CD4-positive, alpha-beta T cell treated with Interleukin-2 at 100 ng/mL for 4 hours (primary cell): ENCODE data around the gene STATH.
"Not testable (repeated sequence)": the region's sequence is repeated elsewhere in the genome, so short reads cannot be mapped to it uniquely, and the experiment has no call there.

Experiments
- DNase-seq: peaks from one replicate; pipeline ENCODE4 v3.0.0-alpha.2; 2020; ENCODE audit warnings: low spot score

Gene STATH, protein sequence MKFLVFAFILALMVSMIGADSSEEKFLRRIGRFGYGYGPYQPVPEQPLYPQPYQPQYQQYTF

DNA sequence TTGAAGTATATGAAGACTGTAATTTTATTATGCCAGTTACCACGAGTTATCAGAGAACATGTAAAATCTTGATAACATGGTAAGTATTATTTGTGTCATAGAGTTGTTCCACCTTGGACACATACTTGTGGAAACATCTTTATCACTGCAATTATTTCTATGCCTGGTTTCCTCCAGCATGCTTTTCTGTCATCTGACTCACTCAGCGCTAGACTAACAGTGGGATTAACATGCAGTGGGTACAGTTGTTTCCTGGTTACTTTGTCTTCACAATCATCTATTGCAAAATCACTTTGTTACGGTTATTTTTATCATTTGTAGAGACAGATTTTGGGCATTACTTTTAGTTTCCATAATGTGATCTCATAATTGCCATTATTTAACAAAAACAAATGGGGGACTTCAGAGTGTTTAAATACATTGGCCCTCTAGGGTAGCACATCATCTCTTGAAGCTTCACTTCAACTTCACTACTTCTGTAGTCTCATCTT lies at the start of gene STATH:
Gene STATH, plus strand, starts transcription at position 441 of the 491 bp plus-strand sequence. CDS start 2,472 bp downstream, outside the sequence.
- no peak for DNase-seq

DNA sequence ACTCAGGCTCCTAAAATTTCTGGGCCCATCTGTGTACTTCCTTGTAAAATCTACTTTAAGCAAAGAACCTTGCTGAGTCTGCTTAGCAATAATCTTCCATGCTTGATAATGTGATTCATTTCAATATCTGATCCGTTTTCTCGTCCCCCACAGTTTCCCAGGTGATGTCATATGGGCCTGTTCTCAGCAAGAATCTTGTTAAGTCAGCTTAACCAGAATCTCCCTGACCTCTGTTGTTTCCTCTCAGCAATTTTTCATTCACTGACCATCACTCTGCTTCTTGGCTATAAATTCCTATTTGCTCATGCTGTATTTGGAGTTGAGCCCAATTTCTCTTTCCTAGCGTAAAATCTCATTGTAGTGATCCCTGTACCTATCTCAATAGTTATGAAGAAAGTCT lies 44.2 kb upstream of the STATH start:
- no peak for DNase-seq

DNA sequence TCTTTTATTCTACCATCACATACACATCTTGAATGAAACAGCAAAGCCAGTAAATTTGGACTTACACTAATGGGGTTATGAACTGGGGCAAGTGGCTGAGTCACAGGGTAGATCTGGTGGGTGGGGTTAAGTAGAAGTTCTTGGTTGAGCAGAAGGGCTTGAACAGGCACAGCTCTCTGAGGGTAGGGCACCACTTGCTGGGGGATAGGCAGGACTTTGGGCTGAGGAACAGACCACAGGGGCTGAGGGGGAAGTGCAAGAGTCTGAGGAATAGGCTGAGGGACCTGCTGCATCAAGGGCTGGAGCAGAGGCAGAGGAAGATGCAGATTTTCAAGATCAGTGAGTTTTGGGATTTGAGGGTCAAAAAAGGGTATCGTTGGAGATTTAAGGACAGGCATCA lies 38.6 kb upstream of the STATH start:
- DNase-seq, result no peak

DNA sequence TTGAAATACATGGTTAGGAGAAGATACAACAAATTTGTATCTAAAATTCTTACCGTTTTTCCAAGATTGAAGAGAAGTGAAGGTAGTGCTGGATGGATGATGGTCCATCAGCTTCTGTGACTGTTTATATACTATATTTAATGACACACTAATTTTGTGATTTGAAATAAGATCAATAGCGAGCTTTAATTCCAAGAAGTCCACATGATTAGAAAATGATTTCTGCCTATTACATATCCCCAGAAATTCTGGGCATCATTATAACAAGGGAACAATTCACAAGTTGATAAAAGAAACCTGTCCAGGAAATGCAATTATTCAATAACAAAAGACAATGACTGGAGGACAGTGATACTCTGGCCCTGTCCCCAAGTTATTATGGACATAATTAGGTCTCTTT lies 30.1 kb upstream of the STATH start, which contains the start of gene CSN2:
Gene CSN2, minus strand, starts transcription at position 101 of the 400 bp plus-strand sequence. CDS start 4,733 bp downstream, outside the sequence.
- no peak for DNase-seq

DNA sequence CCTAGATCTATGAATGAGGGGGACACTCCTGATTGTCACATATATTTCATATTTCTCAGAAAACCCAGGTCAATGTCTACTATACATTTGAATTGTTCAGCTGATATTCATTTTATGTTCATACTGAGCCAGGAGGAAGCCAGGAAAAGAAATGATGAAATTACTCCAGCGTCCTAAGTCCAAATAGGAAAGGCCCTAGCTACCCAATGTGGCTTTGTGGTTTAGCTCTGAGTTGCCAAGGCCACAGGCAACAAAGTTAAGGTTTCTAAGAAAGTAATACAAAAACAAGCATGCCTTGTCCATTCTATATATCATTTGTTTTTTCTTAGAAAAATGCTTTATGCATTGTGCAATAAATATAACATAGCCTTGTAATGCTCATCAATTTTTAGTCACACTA lies 25.7 kb upstream of the STATH start:
- DNase-seq, result no peak

DNA sequence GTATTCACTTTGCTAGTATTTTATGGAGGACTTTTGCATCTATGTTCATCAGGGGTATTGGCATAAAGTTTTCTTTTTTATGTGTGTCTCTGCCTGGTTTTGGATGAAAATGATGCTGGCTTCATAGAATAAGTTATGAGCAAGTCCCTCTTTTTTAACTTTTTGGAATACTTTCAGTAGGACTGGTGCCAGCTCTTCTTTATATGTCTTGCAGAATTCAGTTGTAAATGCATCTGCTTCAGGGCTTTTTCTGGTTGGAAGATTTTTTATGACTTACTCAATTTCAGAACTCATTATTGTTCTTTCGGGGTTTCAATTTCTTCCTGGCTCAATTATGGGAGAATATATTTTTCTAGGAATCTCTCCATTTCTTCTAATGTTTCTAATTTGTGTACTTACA lies 21.1 kb upstream of the STATH start:
- DNase-seq, result no peak

DNA sequence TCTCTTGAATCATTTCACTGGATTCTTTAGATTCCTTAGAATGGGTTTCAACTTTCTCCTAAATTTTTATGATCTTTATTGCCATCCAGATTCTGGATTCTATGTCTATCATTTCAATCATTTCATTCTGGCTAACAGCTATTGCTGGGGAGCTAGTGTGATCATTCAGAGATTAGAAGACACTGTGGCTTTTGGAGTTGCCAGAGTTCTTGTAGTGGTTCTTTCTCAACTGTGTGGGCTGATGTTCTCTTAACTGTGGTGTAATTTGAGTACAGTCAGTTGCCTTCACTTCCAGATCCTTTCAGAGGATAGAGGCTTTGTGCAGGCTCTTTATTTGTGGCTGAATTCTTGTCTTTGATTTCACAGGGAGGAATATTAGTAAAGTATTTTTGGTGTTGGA lies 18.2 kb upstream of the STATH start:
- DNase-seq, result no peak

DNA sequence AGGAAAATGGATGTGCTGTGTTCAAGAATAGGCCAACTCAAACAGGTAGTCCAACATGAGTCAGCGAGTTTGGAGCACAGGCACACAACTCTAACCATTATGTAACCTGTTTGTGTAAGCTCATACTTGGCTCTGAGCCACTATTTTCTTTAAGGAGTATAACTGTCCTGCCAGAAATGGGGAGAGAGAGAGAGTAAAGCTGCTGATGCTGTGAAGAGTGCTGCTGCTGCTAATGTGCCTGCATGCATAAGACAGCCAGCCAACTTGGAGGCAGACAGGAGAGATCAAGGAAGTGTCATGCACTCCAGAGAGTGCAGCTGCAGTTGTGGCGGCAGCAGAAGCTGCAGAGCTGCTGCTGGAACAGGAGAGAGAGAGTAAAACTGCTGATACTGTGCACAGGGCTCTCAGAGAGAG lies 11.7 kb upstream of the STATH start:
- no peak for DNase-seq

DNA sequence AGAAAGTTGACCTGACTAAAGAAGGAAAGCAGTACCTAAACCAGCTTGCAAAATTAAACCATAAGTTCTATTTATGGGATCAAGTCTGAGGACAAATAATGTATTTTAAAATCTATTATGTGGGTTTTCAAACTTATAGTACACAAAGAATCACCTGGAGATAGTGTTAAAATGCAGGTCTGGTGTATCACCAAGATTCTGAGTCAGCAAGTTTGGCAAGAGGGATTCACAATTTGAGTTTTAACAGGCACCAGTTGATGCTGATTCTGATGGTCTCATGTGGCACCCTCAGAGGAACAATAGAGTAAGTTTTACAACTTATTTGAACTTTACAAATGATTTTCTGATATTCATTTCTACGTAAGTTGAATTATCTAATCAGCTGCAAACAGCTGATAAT lies 9.1 kb upstream of the STATH start:
- DNase-seq, result no peak

DNA sequence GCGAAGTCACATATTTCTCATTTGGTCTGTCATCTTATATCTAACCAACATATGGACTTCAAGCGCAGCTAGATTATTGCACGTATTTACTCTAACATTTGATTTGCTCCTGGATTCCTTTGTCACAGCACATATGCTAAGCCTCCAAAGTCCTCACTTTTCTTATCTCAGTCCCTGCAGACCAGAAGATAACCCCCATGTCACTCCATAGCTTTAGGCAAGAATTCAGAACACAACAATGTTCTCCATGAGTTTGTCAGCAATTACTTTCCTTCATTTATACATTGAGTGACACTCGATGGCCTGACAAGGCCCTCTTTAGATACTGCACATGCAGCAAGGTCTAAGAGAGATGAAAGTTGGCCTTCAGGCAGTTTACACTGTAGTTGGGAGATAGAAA lies 4.8 kb upstream of the STATH start:
- no peak for DNase-seq

DNA sequence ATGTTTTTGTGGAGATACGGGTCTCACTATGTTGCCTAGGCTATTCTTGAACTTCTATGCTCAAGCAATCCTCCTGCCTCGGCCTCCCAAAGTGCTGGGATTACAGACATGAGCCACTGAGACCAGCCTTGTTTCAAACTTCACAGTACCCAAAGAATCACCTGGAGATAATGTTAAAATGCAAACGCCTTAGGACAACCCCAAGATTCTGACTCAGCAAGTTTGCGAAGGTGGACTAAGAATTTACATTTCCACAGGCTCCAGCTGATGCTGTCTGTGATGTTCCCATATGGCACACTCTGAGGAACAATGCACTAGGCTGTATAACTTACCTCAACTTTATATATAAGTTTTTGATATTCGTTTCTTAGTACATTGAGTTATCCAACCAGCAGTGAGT lies 984 bp upstream of the STATH start:
- DNase-seq, result no peak

DNA sequence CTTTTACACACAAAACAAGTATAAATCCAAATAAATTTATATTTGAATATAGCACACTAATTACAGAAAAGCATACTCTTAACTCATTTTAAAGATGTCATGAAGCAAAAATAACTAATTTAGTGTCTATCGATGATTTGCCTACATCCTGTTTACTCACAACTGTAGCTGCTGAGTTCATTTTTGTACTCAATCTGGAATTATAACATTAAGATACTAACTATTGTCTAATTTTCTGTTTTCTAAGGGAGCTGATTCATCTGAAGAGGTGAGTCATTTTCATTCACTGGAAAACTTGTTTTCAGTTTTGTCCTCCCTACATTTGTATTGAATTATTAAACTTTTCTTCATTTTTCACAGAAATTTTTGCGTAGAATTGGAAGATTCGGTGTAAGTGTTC lies 3.7 kb downstream of the STATH start:
- DNase-seq, result no peak

DNA sequence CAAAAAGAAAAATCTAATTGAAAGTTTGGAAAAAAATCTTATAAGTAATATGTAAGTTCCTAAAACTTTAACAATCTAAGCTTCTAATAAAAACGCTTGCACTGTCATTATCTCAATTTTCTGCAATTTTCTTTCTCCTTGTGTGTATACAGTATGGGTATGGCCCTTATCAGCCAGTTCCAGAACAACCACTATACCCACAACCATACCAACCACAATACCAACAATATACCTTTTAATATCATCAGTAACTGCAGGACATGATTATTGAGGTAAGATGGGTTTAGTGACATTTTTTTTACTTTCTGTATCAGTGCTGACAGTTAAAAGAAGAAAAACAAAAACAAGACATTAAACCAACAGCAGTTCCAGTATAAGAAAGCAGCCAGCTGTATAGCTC lies 4.9 kb downstream of the STATH start:
- no peak for DNase-seq

DNA sequence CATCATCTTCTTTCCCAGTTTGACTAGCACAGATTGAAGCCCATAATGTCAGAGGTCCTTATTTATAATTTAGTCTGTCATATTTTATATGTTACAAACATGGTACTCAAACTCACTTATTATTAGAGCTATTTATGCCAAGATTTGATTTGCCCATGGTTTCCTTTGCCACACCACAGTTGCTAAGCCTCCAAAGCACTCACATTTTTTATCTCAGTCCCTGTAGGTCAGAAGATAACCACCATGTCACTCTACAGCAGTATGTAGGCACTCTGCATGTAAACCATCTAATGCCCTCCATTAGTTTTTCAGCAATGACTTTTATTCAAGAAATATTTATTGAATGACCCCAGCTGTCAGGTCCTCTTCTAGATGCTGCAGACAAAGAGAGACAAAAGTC lies 6.7 kb downstream of the STATH start:
- no peak for DNase-seq

DNA sequence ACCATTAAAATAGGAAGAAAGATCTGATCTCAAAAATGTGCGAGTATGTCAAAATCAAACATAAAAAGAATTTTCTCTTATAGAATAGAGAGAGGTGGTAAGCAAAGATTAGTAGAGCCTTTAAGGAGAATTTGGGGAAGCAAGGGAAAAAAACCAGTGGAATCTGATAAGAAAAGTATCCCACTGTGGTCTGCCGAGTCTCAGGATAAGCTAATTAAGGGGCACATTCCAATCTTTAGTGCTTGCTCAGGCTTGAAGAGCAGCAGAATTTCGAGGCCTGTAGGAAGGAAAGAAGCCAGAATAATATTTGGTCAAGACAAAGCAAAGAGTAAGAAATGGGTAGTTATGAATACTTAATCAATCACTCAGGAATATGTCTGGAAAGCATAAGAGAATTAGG lies 13.0 kb downstream of the STATH start:
- no peak for DNase-seq

DNA sequence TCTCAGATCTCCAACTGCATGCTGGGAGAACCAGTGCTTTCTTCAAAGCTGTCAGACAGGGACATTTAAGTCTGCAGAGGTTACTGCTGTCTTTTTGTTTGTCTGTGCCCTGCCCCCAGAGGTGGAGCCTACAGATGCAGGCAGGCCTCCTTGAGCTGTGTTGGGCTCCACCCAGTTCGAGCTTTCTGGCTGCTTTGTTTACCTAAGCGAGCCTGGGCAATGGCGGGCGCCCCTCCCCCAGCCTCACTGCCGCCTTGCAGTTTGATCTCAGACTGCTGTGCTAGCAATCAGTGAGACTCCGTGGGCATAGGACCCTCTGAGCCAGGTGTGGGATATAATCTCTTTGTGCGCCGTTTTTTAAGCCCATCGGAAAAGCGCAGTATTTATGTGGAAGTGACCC lies 23.2 kb downstream of the STATH start:
- DNase-seq, result not testable (repeated sequence)

DNA sequence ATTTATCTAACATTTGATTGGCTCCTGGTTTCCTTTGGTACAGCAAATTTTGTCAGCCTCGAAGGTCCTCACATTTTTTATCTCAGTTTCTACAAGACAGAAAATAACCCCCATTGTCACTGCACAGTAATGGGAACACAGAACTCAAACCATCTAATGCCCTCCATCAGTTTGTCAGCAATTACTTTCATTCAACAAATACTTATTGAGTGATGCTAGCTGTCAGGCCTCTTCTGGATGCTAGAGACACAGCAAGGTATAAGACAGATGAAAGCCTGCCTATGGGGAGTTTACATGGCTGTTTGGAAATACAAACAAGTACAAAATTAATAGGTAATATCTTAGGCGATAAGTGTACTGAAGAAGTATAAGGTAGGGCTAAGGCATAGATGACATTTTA lies 27.5 kb downstream of the STATH start:
- no peak for DNase-seq

DNA sequence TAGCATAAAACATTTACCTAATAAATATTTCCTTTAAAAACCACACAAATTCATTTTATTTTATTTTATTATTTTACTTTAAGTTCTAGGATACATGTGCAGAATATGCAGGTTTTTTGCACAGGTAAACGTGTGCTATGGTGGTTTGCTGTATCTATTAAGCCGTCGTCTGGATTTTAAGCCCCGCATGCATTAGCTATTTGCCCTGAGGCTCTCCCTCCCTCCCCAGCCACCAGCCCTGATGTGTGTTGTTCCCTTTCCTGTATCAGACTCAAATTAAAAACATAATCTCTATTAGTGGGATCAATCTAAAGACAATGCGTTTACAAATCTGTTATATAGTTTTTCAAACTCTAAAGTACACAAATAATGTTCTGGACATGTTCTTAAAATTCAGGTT lies 31.2 kb downstream of the STATH start:
- DNase-seq, result no peak

DNA sequence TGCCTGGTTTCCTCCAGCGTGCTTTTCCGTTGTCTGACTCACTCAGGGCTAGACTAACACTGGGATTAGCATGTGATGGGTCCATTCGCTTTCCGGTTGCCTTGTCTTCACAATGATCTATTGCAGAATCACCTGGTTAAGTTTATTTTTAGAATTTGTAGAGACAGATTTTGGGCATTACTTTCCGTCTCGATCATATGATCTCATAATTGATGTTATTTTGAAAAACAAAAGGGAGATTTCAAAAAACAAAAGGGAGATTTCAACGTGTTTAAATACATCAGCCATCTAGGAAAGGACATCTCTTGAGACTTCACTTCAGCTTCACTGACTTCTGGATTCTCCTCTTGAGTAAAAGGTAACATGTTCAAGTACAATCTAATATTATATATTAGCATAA lies 32.4 kb downstream of the STATH start, which contains the start of gene HTN3:
Gene HTN3, plus strand, starts transcription at position 301 of the 400 bp plus-strand sequence. CDS start 2,282 bp downstream, outside the sequence.
- DNase-seq, result not testable (repeated sequence)

DNA sequence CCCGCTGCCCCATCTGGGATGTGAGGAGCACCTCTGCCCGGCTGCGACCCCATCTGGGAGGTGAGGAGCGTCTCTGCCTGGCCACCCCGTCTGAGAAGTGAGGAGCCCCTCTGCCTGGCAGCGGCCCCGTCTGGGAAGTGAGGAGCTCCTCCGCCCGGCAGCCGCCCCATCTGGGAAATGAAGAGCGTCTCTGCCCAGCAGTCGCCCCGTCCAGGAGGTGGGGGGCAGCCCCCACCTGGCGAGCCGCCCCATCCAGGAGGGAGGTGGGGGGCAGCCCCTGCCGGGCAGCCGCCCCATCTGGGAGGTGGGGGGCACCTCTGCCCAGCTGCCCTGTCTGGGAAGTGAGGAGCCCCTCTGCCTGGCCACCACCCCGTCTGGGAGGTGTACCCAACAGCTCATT lies 41.8 kb downstream of the STATH start:
- DNase-seq, result not testable (repeated sequence)

DNA sequence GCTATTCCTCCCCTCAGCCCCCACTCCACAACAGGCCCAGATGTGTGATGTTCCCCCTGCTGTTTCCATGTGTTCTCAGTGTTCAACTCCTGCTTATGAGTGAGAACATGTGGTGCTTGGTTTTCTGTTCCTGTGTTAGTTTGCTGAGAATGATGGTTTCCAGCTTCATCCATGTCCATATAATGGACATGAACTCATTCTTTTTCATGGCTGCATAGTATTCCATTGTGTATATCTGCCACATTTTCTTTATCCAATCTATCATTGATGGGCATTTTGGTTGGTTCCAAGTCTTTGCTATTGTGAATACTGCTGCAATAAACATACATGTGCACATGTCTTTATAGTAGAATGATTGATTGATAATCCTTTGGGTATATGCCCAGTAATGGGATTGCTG lies 44.2 kb downstream of the STATH start:
- not testable (repeated sequence) for DNase-seq

DNA sequence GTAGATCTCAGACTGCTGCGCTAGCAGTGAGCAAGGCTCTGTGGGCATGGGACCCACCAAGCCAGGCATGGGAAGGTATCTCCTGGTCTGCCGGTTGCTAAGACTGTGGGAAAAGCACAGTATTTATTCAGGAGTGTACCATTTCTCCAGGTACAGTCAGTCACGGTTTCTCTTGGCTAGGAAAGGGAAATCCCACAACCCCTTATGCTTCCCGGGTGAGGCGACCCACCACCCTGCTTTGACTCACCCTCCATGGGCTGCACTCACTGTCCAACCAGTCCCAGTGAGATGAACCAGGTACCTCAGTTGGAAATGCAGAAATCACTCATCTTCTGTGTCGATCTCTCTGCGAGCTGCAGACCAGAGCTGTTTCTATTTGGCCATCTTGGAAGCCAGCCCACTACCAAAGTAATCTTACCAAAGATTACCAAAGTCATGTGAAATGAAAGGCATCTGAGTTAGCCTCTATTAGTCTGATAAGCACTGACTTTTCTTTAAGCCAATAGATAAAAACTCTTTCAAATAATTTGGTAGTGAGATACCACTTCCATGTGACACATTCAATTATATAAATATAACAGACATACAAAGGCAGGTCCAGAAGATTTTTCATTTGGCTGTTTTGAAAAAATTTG lies 46.0 kb downstream of the STATH start:
- no peak for DNase-seq

DNA sequence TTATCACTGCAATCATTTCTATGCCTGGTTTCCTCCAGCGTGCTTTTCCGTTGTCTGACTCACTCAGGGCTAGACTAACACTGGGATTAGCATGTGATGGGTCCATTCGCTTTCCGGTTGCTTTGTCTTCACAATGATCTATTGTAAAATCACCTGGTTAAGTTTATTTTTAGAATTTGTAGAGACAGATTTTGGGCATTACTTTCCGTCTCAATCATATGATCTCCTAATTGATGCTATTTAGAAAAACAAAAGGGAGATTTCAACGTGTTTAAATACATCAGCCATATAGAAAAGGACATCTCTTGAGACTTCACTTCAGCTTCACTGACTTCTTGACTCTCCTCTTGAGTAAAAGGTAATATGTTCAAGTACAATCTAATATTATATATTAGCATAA lies 54.4 kb downstream of the STATH start, which contains the start of gene HTN1:
Gene HTN1, plus strand, starts transcription at position 301 of the 400 bp plus-strand sequence. CDS start 2,639 bp downstream, outside the sequence.
- DNase-seq, result not testable (repeated sequence)
